Stomach (tissue), 4 donors: ENCODE measurements around the gene ZNF316.

Source experiments
- CTCF ChIP-seq, 7 experiments: fragments of 450-650 bp in 4 of 7; fragments of 200-600 bp in 3 of 7; sonication (generic) in 3 of 7; IDR thresholded peaks; one replicate each; pipeline ENCODE4 v1.5.1; 2016 to 2019; ENCODE audit warnings: antibody characterized with exemption in 7 of 7, control low read depth in 2 of 7, mild to moderate bottlenecking in 1 of 7
- EP300 ChIP-seq: sonication (generic); formaldehyde crosslinking; IDR thresholded peaks from one replicate; pipeline ENCODE4 v1.6.1; 2017; ENCODE audit warnings: antibody characterized with exemption
- POLR2AphosphoS5 ChIP-seq, 3 donors: sonication (generic); formaldehyde crosslinking; IDR thresholded peaks; one replicate each; pipeline ENCODE4 v1.6.1; 2016; ENCODE audit warnings: antibody characterized with exemption in 3 of 3

- TF ChIP-seq CTCF (IDR thresholded peaks at IDR 0.05), result no peak
- TF ChIP-seq POLR2AphosphoS5 (IDR thresholded peaks at IDR 0.05), result no peak
- TF ChIP-seq EP300, result no peak
These were observed 28.3 kb upstream of the ZNF316 start for GRCh38 chr7:6608794-6609193.
